IPS-11a (cell line): ENCODE results near the gene GLCCI1.
A peak's percentile ranks its signal among the peaks of the same experiment; 100 is the strongest.

Source experiments
- H3K4me3 ChIP-seq: one replicate; pipeline ENCODE4 v1.5.1; 2013; ENCODE audit warnings: low read depth, low read length, control low read depth

GLCCI1 gene

GRCh38 chr7:7968544-7969305 is at the start of gene GLCCI1:
GLCCI1 (plus strand) TSS chr7:7968796; CDS start chr7:7969351, 555 bp downstream.
- peak within 1 kb of the TSS; percentile 88 for H3K4me3 ChIP-seq

- H3K4me3 ChIP-seq, result no peak overlapping the region
Observed at GRCh38 chr7:7919449-7919945, 49.1 kb upstream of the GLCCI1 start.

- H3K4me3 ChIP-seq, result no peak overlapping the region
Observed at GRCh38 chr7:7920056-7920455, 48.5 kb upstream of the GLCCI1 start.

- H3K4me3 ChIP-seq, result no peak overlapping the region
Observed at GRCh38 chr7:7920481-7920880, 48.1 kb upstream of the GLCCI1 start.

- no peak overlapping the region for H3K4me3 ChIP-seq
Observed at GRCh38 chr7:7921830-7922229, 46.8 kb upstream of the GLCCI1 start.

- no peak overlapping the region for H3K4me3 ChIP-seq
Observed at GRCh38 chr7:7922684-7923385, 45.8 kb upstream of the GLCCI1 start.

GRCh38 chr7:7923818-7924217 is 44.8 kb upstream of the GLCCI1 start:
- H3K4me3 ChIP-seq, result no peak overlapping the region

- no peak overlapping the region for H3K4me3 ChIP-seq
Observed at GRCh38 chr7:7924303-7924702, 44.3 kb upstream of the GLCCI1 start.

- H3K4me3 ChIP-seq, result no peak overlapping the region
Observed at GRCh38 chr7:7931626-7932025, 37.0 kb upstream of the GLCCI1 start.

GRCh38 chr7:7932553-7932952 is 36.0 kb upstream of the GLCCI1 start:
- H3K4me3 ChIP-seq, result no peak overlapping the region

- no peak overlapping the region for H3K4me3 ChIP-seq
Observed at GRCh38 chr7:7933915-7934526, 34.6 kb upstream of the GLCCI1 start.

- no peak overlapping the region for H3K4me3 ChIP-seq
Observed at GRCh38 chr7:7934945-7935344, 33.7 kb upstream of the GLCCI1 start.

GRCh38 chr7:7938471-7938870 is 30.1 kb upstream of the GLCCI1 start:
- no peak overlapping the region for H3K4me3 ChIP-seq

- H3K4me3 ChIP-seq, result no peak overlapping the region
Observed at GRCh38 chr7:7943951-7944350, 24.6 kb upstream of the GLCCI1 start.

- H3K4me3 ChIP-seq, result no peak overlapping the region
Observed at GRCh38 chr7:7944619-7945282, 23.8 kb upstream of the GLCCI1 start.

GRCh38 chr7:7946486-7946885 is 22.1 kb upstream of the GLCCI1 start:
- no peak overlapping the region for H3K4me3 ChIP-seq

- no peak overlapping the region for H3K4me3 ChIP-seq
Observed at GRCh38 chr7:7948232-7948631, 20.4 kb upstream of the GLCCI1 start.

GRCh38 chr7:7953806-7954205 is 14.8 kb upstream of the GLCCI1 start:
- H3K4me3 ChIP-seq, result no peak overlapping the region

GRCh38 chr7:7956531-7957128 is 12.0 kb upstream of the GLCCI1 start:
- H3K4me3 ChIP-seq, result no peak overlapping the region

GRCh38 chr7:7957513-7957912 is 11.1 kb upstream of the GLCCI1 start:
- H3K4me3 ChIP-seq, result no peak overlapping the region
